GM12891 (cell line): ENCODE data around the gene NOL3.

Experiments
- PAX5 ChIP-seq: IDR thresholded peaks from 2 replicates; pipeline ENCODE4 v1.6.1; 2011; ENCODE audit warnings: low read length, moderate library complexity, mild to moderate bottlenecking; ENCODE audit not compliant: insufficient read depth, severe bottlenecking
- POLR2A ChIP-seq: IDR thresholded peaks from 2 replicates; pipeline ENCODE4 v1.6.1; 2011; ENCODE audit warnings: low read depth, low read length, control low read depth
- POLR2AphosphoS5 ChIP-seq: IDR thresholded peaks from 2 replicates; pipeline ENCODE4 v1.6.1; 2011; ENCODE audit warnings: low read depth, low read length, control low read depth
- POU2F2 ChIP-seq: IDR thresholded peaks from 2 replicates; pipeline ENCODE4 v1.6.1; 2011; ENCODE audit warnings: low read depth, mild to moderate bottlenecking, control low read depth, low read length, moderate library complexity
- SPI1 ChIP-seq: IDR thresholded peaks from 2 replicates; pipeline ENCODE4 v1.6.1; 2011; ENCODE audit warnings: low read depth, low read length, control low read depth
- TAF1 ChIP-seq: IDR thresholded peaks from 2 replicates; pipeline ENCODE4 v1.6.1; 2011; ENCODE audit warnings: low read depth, low read length, control low read depth

GRCh38 chr16:67185651-67186134, 15.4 kb downstream of the NOL3 start:
- TF ChIP-seq TAF1 (no peak), POLR2AphosphoS5 (no peak), POLR2A (no peak), SPI1 (no peak), POU2F2 (no peak), PAX5 (no peak)
